ENCODE data around the gene PPP1R17.

The PPP1R17 gene

DNA sequence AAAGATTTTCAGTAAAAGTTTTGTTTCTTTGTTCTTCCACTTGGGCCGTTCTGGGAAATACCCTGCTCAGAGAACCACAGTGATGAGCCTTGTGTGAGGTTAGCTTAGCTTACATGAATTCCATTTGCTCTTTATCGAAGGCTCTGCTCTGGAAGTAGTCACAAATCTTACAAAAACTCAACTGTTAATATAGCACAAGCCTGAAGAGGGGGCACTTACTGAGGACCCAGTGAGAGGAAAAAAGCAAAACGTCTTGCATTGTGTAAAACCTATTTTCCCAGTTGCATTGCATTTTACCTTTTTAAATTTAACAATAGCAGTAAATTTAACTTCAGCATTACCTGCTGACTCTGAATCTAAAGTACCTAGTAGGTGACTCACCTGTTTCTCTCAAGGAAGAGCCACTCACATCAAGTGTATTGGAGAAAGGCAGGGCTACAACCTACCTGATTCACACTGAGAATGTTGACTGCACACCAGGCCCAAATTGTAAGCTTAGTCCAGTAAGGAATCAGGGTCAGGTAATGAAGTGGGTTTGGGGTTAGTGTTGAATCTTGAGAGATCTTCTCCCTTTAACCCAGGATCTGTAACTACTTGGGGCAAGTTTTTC, 42.3 kb downstream of the PPP1R17 start:
- Mint-ChIP-seq H3K27ac (no peak overlapping the region), H3K4me1 (no peaks in the 10 kb centered on the region)

DNA sequence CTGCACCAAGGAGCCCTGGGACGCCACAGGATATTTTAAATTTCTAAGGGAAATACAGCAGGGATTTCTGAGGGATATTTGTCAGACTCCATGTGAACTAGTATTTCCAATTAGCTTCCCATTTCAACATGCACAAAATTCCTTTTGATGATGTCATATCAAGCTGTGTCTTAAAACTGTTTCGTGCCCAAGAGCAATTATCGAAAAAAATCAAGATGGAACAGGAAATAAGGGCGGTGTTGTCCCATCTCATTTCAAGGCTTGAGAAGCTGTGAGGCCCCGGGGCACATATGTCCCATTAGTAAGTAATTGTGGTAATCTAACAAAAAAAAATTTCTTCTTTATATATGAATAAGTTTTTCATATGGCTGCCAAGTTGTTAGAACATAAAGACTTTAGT, 47.4 kb downstream of the PPP1R17 start:
- H3K27me3 Mint-ChIP-seq (ENCODE audit: low read depth): peaks cover under 1% of the 10 kb centered on the region
- H3K27ac Mint-ChIP-seq: no peak overlapping the region
- H3K9me3 Mint-ChIP-seq: no peaks in the 10 kb centered on the region
- no peaks in the 10 kb centered on the region for H3K4me1 Mint-ChIP-seq
- TF ChIP-seq, protein P1, sequence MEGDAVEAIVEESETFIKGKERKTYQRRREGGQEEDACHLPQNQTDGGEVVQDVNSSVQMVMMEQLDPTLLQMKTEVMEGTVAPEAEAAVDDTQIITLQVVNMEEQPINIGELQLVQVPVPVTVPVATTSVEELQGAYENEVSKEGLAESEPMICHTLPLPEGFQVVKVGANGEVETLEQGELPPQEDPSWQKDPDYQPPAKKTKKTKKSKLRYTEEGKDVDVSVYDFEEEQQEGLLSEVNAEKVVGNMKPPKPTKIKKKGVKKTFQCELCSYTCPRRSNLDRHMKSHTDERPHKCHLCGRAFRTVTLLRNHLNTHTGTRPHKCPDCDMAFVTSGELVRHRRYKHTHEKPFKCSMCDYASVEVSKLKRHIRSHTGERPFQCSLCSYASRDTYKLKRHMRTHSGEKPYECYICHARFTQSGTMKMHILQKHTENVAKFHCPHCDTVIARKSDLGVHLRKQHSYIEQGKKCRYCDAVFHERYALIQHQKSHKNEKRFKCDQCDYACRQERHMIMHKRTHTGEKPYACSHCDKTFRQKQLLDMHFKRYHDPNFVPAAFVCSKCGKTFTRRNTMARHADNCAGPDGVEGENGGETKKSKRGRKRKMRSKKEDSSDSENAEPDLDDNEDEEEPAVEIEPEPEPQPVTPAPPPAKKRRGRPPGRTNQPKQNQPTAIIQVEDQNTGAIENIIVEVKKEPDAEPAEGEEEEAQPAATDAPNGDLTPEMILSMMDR (IDR thresholded peaks at IDR 0.05; ENCODE audit: unreplicated experiment in 3 of 3): no peak
- H3K4me3 Mint-ChIP-seq: no peak overlapping the region
- H3K36me3 Mint-ChIP-seq (ENCODE audit: low read depth): no peaks in the 10 kb centered on the region

More for the DNA sequence above, 42.3 kb downstream of the PPP1R17 start:
- H3K4me3 Mint-ChIP-seq: no peak overlapping the region
- TF ChIP-seq, protein P1 (IDR thresholded peaks at IDR 0.05; ENCODE audit: unreplicated experiment in 3 of 3): no peak
- H3K9me3 Mint-ChIP-seq: no peaks in the 10 kb centered on the region
- no peaks in the 10 kb centered on the region for H3K36me3 Mint-ChIP-seq (ENCODE audit: low read depth)
- H3K27me3 Mint-ChIP-seq (ENCODE audit: low read depth): no peaks in the 10 kb centered on the region

DNA sequence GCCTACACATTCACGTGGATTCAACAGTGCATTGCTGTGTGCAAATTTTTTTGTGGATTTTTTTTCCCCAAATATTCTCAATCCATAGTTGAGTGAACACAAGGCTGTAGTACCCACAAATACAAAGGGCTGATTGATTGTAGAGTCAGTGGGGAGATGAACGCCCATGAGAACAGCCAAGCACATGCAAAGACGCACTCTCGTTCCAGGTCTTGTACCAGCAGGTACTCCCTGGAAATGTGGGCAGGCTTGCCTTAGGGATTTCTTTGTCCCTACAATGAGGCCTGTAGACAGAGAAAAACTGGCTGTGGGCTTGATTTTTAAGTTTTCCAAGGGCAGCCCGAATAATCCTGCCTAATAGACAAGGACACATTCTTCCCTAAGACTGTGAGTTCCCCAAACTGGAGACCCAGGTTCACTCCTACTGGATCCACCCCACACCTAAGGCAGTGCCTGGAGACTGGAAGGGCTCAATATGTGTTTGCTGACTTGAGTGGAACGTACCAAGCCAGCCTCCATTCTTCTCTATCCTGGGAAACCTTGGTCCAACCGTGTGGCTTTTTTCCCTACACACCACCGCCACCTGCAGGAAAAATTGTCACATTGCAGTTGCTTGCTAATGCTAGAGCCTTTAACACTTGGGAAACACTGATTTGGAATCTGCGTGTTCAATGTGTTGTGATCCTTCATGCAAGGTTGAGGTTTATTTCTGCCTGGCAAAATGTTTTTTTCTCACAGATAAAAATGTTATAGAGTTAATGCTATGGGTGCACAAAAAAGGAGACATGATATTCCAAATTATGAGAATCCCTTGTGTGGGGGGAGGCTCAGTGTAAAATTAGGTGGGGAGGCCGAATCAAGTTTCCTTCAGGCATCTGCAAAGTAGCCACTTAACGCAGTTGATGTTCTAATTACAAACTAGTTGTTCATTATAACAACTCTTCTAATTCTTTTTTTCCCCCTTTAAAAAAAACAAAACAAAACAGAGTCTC, 49.3 kb downstream of the PPP1R17 start:
- Mint-ChIP-seq H3K27ac (no peak overlapping the region), H3K36me3 (ENCODE audit: low read depth) (no peaks in the 10 kb centered on the region), H3K4me1 (no peaks in the 10 kb centered on the region), H3K4me3 (no peak overlapping the region), H3K9me3 (no peaks in the 10 kb centered on the region), H3K27me3 (ENCODE audit: low read depth) (peaks cover 7% of the 10 kb centered on the region)
- TF ChIP-seq, protein P1 (IDR thresholded peaks at IDR 0.05; ENCODE audit: unreplicated experiment in 3 of 3): peak; percentile 83 to 88 (median 84)

DNA sequence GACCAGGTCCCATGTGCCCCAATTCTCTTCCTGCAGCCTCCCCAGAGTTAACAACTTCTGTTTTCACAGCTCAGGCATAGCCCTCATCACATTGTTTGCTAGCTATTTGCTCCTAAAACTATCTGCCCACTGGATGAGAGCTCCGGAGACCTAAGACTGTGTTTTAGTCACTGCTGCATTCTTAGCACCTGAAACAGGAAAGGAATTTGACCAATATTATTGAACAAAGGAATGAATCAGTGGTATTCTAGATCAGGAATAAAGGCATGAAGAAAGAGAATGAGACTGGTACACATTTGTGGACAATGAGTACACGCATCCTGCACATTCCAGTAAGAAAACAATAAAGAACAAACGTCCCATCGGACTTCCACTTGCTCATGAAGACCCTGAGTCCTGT, 54.8 kb downstream of the PPP1R17 start:
- TF ChIP-seq, protein P1 (IDR thresholded peaks at IDR 0.05; ENCODE audit: unreplicated experiment in 3 of 3): no peak
- no peaks in the 10 kb centered on the region for H3K36me3 Mint-ChIP-seq (ENCODE audit: low read depth)
- H3K4me3 Mint-ChIP-seq: no peak overlapping the region
- H3K4me1 Mint-ChIP-seq: no peaks in the 10 kb centered on the region
- peaks cover 23% of the 10 kb centered on the region for H3K27me3 Mint-ChIP-seq (ENCODE audit: low read depth)
- no peak overlapping the region for H3K27ac Mint-ChIP-seq
- H3K9me3 Mint-ChIP-seq: no peaks in the 10 kb centered on the region

DNA sequence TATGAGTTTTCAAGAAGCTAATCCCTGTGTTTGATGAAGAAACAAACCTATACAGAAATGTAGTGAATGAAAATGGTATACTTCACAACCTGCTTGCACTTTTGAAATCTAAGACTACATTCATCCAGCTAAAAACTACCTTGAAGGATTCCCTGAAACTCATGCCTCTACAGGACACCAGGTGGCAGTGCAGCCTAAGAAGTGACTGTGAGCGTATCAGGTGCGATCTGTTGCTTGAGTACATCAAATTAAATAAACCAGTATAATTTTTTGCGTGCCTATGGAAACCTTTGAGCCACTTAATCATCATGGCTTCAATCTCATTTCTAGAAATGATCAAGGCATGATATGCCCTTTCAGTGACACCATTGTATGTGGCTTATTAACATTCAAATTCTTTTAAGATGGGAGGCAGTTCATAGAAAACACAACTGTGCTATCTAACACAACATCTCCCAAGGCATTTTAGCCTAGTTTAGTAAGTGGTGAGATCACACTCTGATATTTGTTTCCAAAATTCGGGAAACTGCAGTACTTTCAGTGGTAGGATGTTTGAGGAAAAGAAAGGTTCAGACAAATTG, 57.4 kb downstream of the PPP1R17 start:
- H3K4me3 Mint-ChIP-seq: no peak overlapping the region
- TF ChIP-seq, protein P1 (IDR thresholded peaks at IDR 0.05; ENCODE audit: unreplicated experiment in 3 of 3): peak; percentile 85 to 95 (median 93)
- no peaks in the 10 kb centered on the region for H3K9me3 Mint-ChIP-seq
- H3K4me1 Mint-ChIP-seq: no peaks in the 10 kb centered on the region
- no peak overlapping the region for H3K27ac Mint-ChIP-seq
- H3K27me3 Mint-ChIP-seq (ENCODE audit: low read depth): peaks cover 23% of the 10 kb centered on the region
- no peaks in the 10 kb centered on the region for H3K36me3 Mint-ChIP-seq (ENCODE audit: low read depth)
